Skeletal muscle tissue (tissue), 4 donors: ENCODE measurements around the gene TMEM214. TPM values are rescaled to one million over a fixed set of nuclear protein-coding genes. Genes with fewer than 3 reads are reported as not detected.

Source experiments
- H3K27ac ChIP-seq: one replicate; pipeline ENCODE4 v1.7.0; 2013; ENCODE audit warnings: mild to moderate bottlenecking, low read depth, low read length, inconsistent platforms
- H3K27me3 ChIP-seq, 3 donors: one replicate each; pipeline ENCODE4 v1.7.0; 2013; ENCODE audit warnings: low read length in 3 of 3; ENCODE audit not compliant: control insufficient read depth in 3 of 3, insufficient read depth in 3 of 3
- H3K36me3 ChIP-seq, 3 donors: one replicate each; pipeline ENCODE4 v1.7.0; 2013; ENCODE audit warnings: low read length in 3 of 3; ENCODE audit not compliant: control insufficient read depth in 3 of 3, insufficient read depth in 3 of 3
- H3K4me1 ChIP-seq, 3 donors: one replicate each; pipeline ENCODE4 v1.7.0; 2013; ENCODE audit warnings: low read length in 3 of 3, mild to moderate bottlenecking in 3 of 3; ENCODE audit not compliant: control insufficient read depth in 3 of 3, insufficient read depth in 3 of 3
- H3K4me3 ChIP-seq, 3 donors: one replicate each; pipeline ENCODE4 v1.7.0; 2013; ENCODE audit warnings: low read length in 3 of 3
- H3K9ac ChIP-seq, 3 donors: one replicate each; pipeline ENCODE4 v1.7.0; 2013; ENCODE audit warnings: low read length in 3 of 3, mild to moderate bottlenecking in 3 of 3, moderate library complexity in 2 of 3, low read depth in 1 of 3
- H3K9me3 ChIP-seq, 3 donors: one replicate each; pipeline ENCODE4 v1.7.0; 2013; ENCODE audit warnings: low read length in 3 of 3; ENCODE audit not compliant: control insufficient read depth in 3 of 3
- total RNA-seq: library from RNA; depleted of rRNA; stranded (reverse); fragments of >200 nt; gene quantifications from one replicate; pipeline ENCODE4 v1.2.3, GENCODE V29; 2014
- donor health status: Osteomylitis.

The TMEM214 gene
- total RNA-seq, 1 donor from 2014 or later, result 23.5 TPM

GRCh38 chr2:27008678-27009077 is 24.1 kb upstream of the TMEM214 start:
- no peaks in the 10 kb centered on the region for H3K27me3 ChIP-seq
- no peak overlapping the region for H3K9ac ChIP-seq
- no peaks in the 10 kb centered on the region for H3K9me3 ChIP-seq
- H3K4me3 ChIP-seq, result no peak overlapping the region
- peaks cover 9 to 37% (median 15%) of the 10 kb centered on the region in 3 donors for H3K4me1 ChIP-seq
- no peaks in the 10 kb centered on the region for H3K36me3 ChIP-seq
- H3K27ac ChIP-seq, result no peak overlapping the region

GRCh38 chr2:27009083-27009482 is 23.7 kb upstream of the TMEM214 start:
- H3K9ac ChIP-seq, result no peak overlapping the region
- H3K4me1 ChIP-seq, result peaks cover 11 to 37% (median 18%) of the 10 kb centered on the region in 3 donors
- H3K9me3 ChIP-seq, result no peaks in the 10 kb centered on the region
- no peak overlapping the region for H3K27ac ChIP-seq
- H3K27me3 ChIP-seq, result no peaks in the 10 kb centered on the region
- no peaks in the 10 kb centered on the region for H3K36me3 ChIP-seq
- H3K4me3 ChIP-seq, result no peak overlapping the region

GRCh38 chr2:27009716-27010115 is 23.0 kb upstream of the TMEM214 start:
- Histone ChIP-seq H3K9ac (no peak overlapping the region), H3K27ac (no peak overlapping the region), H3K4me1 (peaks cover 17 to 43% (median 25%) of the 10 kb centered on the region in 3 donors), H3K27me3 (no peaks in the 10 kb centered on the region), H3K9me3 (no peaks in the 10 kb centered on the region), H3K36me3 (no peaks in the 10 kb centered on the region), H3K4me3 (no peak overlapping the region)

- Histone ChIP-seq H3K4me3 (no peak overlapping the region), H3K9me3 (no peaks in the 10 kb centered on the region), H3K36me3 (no peaks in the 10 kb centered on the region), H3K9ac (no peak overlapping the region), H3K4me1 (peaks cover 21 to 47% (median 29%) of the 10 kb centered on the region in 3 donors), H3K27me3 (no peaks in the 10 kb centered on the region), H3K27ac (no peak overlapping the region)
Observed at GRCh38 chr2:27010139-27010538, 22.6 kb upstream of the TMEM214 start.

- no peaks in the 10 kb centered on the region for H3K9me3 ChIP-seq
- no peaks in the 10 kb centered on the region for H3K27me3 ChIP-seq
- H3K4me1 ChIP-seq, result peaks cover 43 to 79% (median 60%) of the 10 kb centered on the region in 3 donors
- H3K4me3 ChIP-seq, result peak overlapping the region in 1 of 3 donors; percentile 22
- no peak overlapping the region for H3K9ac ChIP-seq
- H3K36me3 ChIP-seq, result no peaks in the 10 kb centered on the region
- peak overlapping the region; percentile 30 for H3K27ac ChIP-seq
Observed at GRCh38 chr2:27013738-27014137, 19.0 kb upstream of the TMEM214 start.

- H3K4me1 ChIP-seq, result peaks cover 51 to 82% (median 65%) of the 10 kb centered on the region in 3 donors
- no peaks in the 10 kb centered on the region for H3K36me3 ChIP-seq
- H3K9ac ChIP-seq, result peak overlapping the region in 1 of 3 donors; percentile 3
- no peaks in the 10 kb centered on the region for H3K27me3 ChIP-seq
- H3K9me3 ChIP-seq, result no peaks in the 10 kb centered on the region
- no peak overlapping the region for H3K4me3 ChIP-seq
- peak overlapping the region; percentile 62 for H3K27ac ChIP-seq
Observed at GRCh38 chr2:27014771-27015433, 17.9 kb upstream of the TMEM214 start.

- Histone ChIP-seq H3K27ac (peak overlapping the region; percentile 23), H3K9ac (peak overlapping the region in 2 of 3 donors; percentile 0 to 38), H3K9me3 (no peaks in the 10 kb centered on the region), H3K4me1 (peaks cover 63 to 92% (median 80%) of the 10 kb centered on the region in 3 donors), H3K4me3 (no peak overlapping the region), H3K27me3 (no peaks in the 10 kb centered on the region), H3K36me3 (no peaks in the 10 kb centered on the region)
Observed at GRCh38 chr2:27016801-27017325, 15.9 kb upstream of the TMEM214 start.

- Histone ChIP-seq H3K4me1 (peaks cover 60 to 81% (median 76%) of the 10 kb centered on the region in 3 donors), H3K4me3 (no peak overlapping the region), H3K36me3 (peaks cover 10 to 12% (median 11%) of the 10 kb centered on the region in 3 donors), H3K27me3 (no peaks in the 10 kb centered on the region), H3K9me3 (no peaks in the 10 kb centered on the region), H3K27ac (peak overlapping the region; percentile 62), H3K9ac (peak overlapping the region; percentile 14 to 59 (median 51))
Observed at GRCh38 chr2:27018142-27018541, 14.6 kb upstream of the TMEM214 start.

GRCh38 chr2:27019459-27019858 is 13.3 kb upstream of the TMEM214 start:
- no peak overlapping the region for H3K4me3 ChIP-seq
- peaks cover 52 to 68% (median 64%) of the 10 kb centered on the region in 3 donors for H3K4me1 ChIP-seq
- peak overlapping the region in 1 of 3 donors; percentile 28 for H3K9ac ChIP-seq
- no peaks in the 10 kb centered on the region for H3K27me3 ChIP-seq
- peaks cover 20 to 25% (median 20%) of the 10 kb centered on the region in 3 donors for H3K36me3 ChIP-seq
- peak overlapping the region; percentile 67 for H3K27ac ChIP-seq
- no peaks in the 10 kb centered on the region for H3K9me3 ChIP-seq
